Osteoblast (primary cell): Measurements from ENCODE around the gene PYROXD2. TPM values are rescaled to one million over a fixed set of nuclear protein-coding genes. Genes with fewer than 3 reads are reported as not detected.
"Not testable (repeated sequence)": the region's sequence is repeated elsewhere in the genome, so short reads cannot be mapped to it uniquely, and the experiment has no call there.

Experiments
- DNase-seq: peaks from one replicate; pipeline ENCODE4 v3.0.0; 2011; ENCODE audit warnings: low spot score, mixed read lengths; ENCODE audit not compliant: insufficient read length; ENCODE audit errors: missing footprints
- H2AFZ ChIP-seq: 2 replicates; pipeline ENCODE4 v1.6.0; 2011; ENCODE audit warnings: mild to moderate bottlenecking, low read length
- H3K27ac ChIP-seq: 2 replicates; pipeline ENCODE4 v1.5.1; 2011; ENCODE audit warnings: mild to moderate bottlenecking, low read depth, low read length, moderate library complexity
- H3K27me3 ChIP-seq: 2 replicates; pipeline ENCODE4 v1.6.0; 2012; ENCODE audit warnings: mild to moderate bottlenecking, control low read depth, inconsistent platforms, low read length, moderate library complexity; ENCODE audit not compliant: insufficient read depth
- H3K36me3 ChIP-seq: 2 replicates; pipeline ENCODE4 v1.5.1; 2011; ENCODE audit warnings: mild to moderate bottlenecking, low read length, control low read depth, moderate library complexity; ENCODE audit not compliant: insufficient read depth
- H3K4me1 ChIP-seq: 2 replicates; pipeline ENCODE4 v1.5.1; 2011; ENCODE audit warnings: mild to moderate bottlenecking, low read length, control low read depth, moderate library complexity; ENCODE audit not compliant: insufficient read depth
- H3K4me2 ChIP-seq: 2 replicates; pipeline ENCODE4 v1.6.0; 2011; ENCODE audit warnings: mild to moderate bottlenecking, low read length; ENCODE audit not compliant: insufficient read depth
- H3K4me3 ChIP-seq: fragments of 200-600 bp; sonication (generic); 3 replicates; pipeline ENCODE4 v1.5.1; 2012; ENCODE audit warnings: mild to moderate bottlenecking, low read length, inconsistent platforms; ENCODE audit not compliant: insufficient read depth
- H3K79me2 ChIP-seq: 2 replicates; pipeline ENCODE4 v1.6.0; 2012; ENCODE audit warnings: mild to moderate bottlenecking, low read length, control low read depth, inconsistent platforms; ENCODE audit not compliant: insufficient read depth
- H3K9me3 ChIP-seq: 2 replicates; pipeline ENCODE4 v1.5.1; 2011; ENCODE audit warnings: low read depth, low read length, control low read depth
- H4K20me1 ChIP-seq: 2 replicates; pipeline ENCODE4 v1.6.0; 2012; ENCODE audit warnings: mild to moderate bottlenecking, low read length, control low read depth; ENCODE audit not compliant: insufficient read depth
- CTCF ChIP-seq: IDR thresholded peaks from 2 replicates; pipeline ENCODE4 v1.5.1; 2011; ENCODE audit warnings: mild to moderate bottlenecking, low read depth, low read length, moderate library complexity; ENCODE audit errors: extremely low read depth
- total RNA-seq: library from RNA; depleted of rRNA; stranded (reverse); fragments of >200 nt; gene quantifications from 2 replicates; pipeline ENCODE4 v1.2.3, GENCODE V29; 2012

Gene PYROXD2
- total RNA-seq, 1 donor: 11.6 TPM

DNA sequence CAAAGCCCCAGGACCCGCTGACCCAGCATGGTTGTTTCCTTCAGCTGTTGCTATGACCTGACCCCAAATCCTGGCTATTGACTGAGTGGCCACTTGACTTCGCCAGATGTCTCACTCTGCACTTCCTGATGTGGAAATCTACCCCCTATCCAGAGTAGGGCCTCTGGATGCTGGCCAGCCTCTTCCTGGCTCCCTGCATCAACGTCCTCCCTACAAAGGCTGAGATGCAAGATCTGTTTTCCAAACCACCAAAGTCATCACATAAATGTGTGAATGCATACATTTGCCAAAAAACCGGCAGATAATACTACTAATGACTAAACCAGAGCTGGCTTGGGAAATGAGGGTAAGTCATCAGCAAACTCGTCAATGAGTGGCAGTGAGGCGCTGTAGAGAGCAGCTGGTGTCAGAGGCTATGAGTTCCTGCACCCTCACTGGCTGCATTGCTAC is 70.4 kb downstream of the PYROXD2 start:
- peaks cover 42% of the 10 kb centered on the region for H3K4me1 ChIP-seq
- H3K36me3 ChIP-seq: no peaks in the 10 kb centered on the region
- no peaks in the 10 kb centered on the region for H4K20me1 ChIP-seq
- H3K27ac ChIP-seq: peak overlapping the region; percentile 47
- peak overlapping the region; percentile 47 for H3K4me2 ChIP-seq
- DNase-seq: no peak
- no peak overlapping the region for H3K4me3 ChIP-seq
- H3K9me3 ChIP-seq: peaks cover 4% of the 10 kb centered on the region
- H3K79me2 ChIP-seq: no peaks in the 10 kb centered on the region
- H2AFZ ChIP-seq: no peak overlapping the region
- TF ChIP-seq CTCF: no peak
- H3K27me3 ChIP-seq: no peaks in the 10 kb centered on the region

GRCh38 chr10:98341701-98342100 is 73.3 kb downstream of the PYROXD2 start:
- not testable (repeated sequence) for H3K79me2 ChIP-seq, H3K36me3 ChIP-seq, H3K27ac ChIP-seq, H3K9me3 ChIP-seq, H2AFZ ChIP-seq, H3K4me2 ChIP-seq, H3K4me3 ChIP-seq, H3K27me3 ChIP-seq, DNase-seq, H4K20me1 ChIP-seq
- H3K4me1 ChIP-seq: peaks cover 52% of the 10 kb centered on the region

- Histone ChIP-seq H3K4me2 (no peak overlapping the region), H3K27ac (peak overlapping the region; percentile 40), H3K79me2 (no peaks in the 10 kb centered on the region), H3K36me3 (no peaks in the 10 kb centered on the region), H3K27me3 (no peaks in the 10 kb centered on the region), H2AFZ (no peak overlapping the region), H4K20me1 (no peaks in the 10 kb centered on the region), H3K9me3 (no peaks in the 10 kb centered on the region), H3K4me1 (peaks cover 59% of the 10 kb centered on the region), H3K4me3 (no peak overlapping the region)
- no peak for TF ChIP-seq CTCF
- no peak for DNase-seq
Observed at GRCh38 chr10:98340940-98341310, 74.1 kb downstream of the PYROXD2 start.

- DNase-seq: no peak
- H2AFZ ChIP-seq: peak overlapping the region; percentile 47
- no peaks in the 10 kb centered on the region for H3K9me3 ChIP-seq
- H4K20me1 ChIP-seq: no peaks in the 10 kb centered on the region
- H3K4me2 ChIP-seq: peak overlapping the region; percentile 65
- no peaks in the 10 kb centered on the region for H3K79me2 ChIP-seq
- H3K4me3 ChIP-seq: no peak overlapping the region
- H3K27ac ChIP-seq: peak overlapping the region; percentile 40
- no peaks in the 10 kb centered on the region for H3K36me3 ChIP-seq
- no peaks in the 10 kb centered on the region for H3K27me3 ChIP-seq
- no peak for TF ChIP-seq CTCF
- H3K4me1 ChIP-seq: peaks cover 59% of the 10 kb centered on the region
Observed at GRCh38 chr10:98340261-98340939, 74.6 kb downstream of the PYROXD2 start.
